ENCODE data around the gene GNB1.
A peak's percentile ranks its signal among the peaks of the same experiment; 100 is the strongest.

GNB1 gene

DNA sequence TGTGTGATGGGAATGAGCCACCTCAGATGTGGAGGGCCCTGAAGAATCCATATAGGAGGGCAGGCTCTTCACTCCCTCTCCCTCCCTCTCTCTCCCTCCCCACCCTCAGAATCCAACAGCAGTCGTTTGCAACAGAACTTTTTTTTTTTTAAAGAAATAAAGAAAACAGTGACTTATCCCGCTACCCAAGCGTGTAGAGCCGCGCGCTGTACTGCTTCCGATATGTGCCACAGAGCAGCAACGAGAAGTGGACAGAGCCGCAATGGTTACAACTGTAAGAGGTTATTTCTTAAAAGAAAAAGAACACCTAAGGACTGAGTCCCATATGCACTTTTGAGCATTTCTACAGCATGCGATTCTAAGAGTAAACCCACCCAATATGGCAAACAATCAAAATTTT lies 105.2 kb downstream of the GNB1 start:
- H3K9ac ChIP-seq (ENCODE audit: insufficient read length): no peak overlapping the region
- H3K4me3 ChIP-seq: no peak overlapping the region
- H3K36me3 ChIP-seq (ENCODE audit: insufficient read depth, low read length): peaks cover 60% of the 10 kb centered on the region
- TF ChIP-seq FOXP2 (optimal IDR thresholded peaks at IDR 0.05; ENCODE audit: control extremely low read depth, extremely low read length, insufficient read depth) (no peak), POLR2AphosphoS5 (IDR thresholded peaks at IDR 0.05; ENCODE audit: borderline replicate concordance, low read depth, low read length) (no peak)
- peak overlapping the region; percentile 48; the same call in 1 of the 2 replicates for H3K27ac ChIP-seq
- no peaks in the 10 kb centered on the region for H3K9me3 ChIP-seq (ENCODE audit: low read depth, low read length)
- no peak for DNase-seq (ENCODE audit: low read depth, low spot score)

DNA sequence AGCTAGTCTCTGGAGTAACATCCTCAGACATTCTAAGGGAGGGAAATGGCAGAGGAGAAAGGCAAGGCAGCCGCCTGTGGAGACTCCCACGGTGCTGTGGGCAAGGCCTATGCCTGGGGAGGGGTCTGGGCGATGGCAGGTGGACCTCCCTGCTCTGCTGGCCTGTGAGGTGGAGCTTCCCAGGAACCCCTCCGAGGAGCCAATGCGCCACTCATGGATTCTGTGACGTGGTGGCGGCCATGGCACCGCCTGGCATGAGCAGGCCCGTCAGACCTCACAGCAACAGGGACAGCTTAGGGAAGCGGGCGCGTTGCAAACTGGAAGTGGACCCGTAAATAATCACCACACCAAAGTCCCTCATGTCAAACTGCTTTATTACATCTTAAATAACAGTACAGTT lies 106.0 kb downstream of the GNB1 start:
- Histone ChIP-seq H3K36me3 (ENCODE audit: insufficient read depth, low read length) (peaks cover 53% of the 10 kb centered on the region), H3K4me3 (no peak overlapping the region), H3K9me3 (ENCODE audit: low read depth, low read length) (no peaks in the 10 kb centered on the region), H3K27ac (peak overlapping the region; percentile 68), H3K9ac (ENCODE audit: insufficient read length) (no peak overlapping the region)
- DNase-seq (ENCODE audit: low read depth, low spot score): no peak
- TF ChIP-seq EZH2 (IDR thresholded peaks at IDR 0.05) (no peak), FOXP2 (optimal IDR thresholded peaks at IDR 0.05; ENCODE audit: control extremely low read depth, extremely low read length, insufficient read depth) (no peak), POLR2AphosphoS5 (IDR thresholded peaks at IDR 0.05; ENCODE audit: borderline replicate concordance, low read depth, low read length) (no peak)

DNA sequence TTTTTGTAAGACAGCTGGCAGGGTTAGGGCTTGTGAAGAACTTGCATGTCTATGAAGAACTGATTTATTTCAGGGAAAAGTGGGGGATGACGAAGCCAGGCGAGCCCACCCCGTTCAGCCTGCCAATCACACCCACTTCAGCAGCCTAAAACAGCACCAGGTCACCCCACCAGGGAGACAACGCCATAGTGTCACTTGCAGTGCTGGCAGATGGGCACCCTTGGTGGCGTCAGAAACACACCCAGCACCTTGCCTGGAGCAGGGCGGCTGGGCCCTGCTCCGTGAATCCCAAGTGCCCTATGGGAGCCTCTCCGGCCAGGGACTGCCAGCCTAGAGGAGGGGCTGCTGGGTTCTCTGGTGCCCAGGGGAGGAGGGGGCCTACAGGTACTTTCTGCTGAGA lies 107.6 kb downstream of the GNB1 start:
- H3K27ac ChIP-seq: peak overlapping the region; percentile 42
- no peak overlapping the region for H3K9ac ChIP-seq (ENCODE audit: insufficient read length)
- no peak for TF ChIP-seq FOXP2 (optimal IDR thresholded peaks at IDR 0.05; ENCODE audit: control extremely low read depth, extremely low read length, insufficient read depth)
- no peak for TF ChIP-seq EZH2 (IDR thresholded peaks at IDR 0.05)
- no peak for TF ChIP-seq POLR2AphosphoS5 (IDR thresholded peaks at IDR 0.05; ENCODE audit: borderline replicate concordance, low read depth, low read length)
- DNase-seq (ENCODE audit: low read depth, low spot score): no peak
- peaks cover 37% of the 10 kb centered on the region for H3K36me3 ChIP-seq (ENCODE audit: insufficient read depth, low read length)
- no peak overlapping the region for H3K4me3 ChIP-seq
- H3K9me3 ChIP-seq (ENCODE audit: low read depth, low read length): no peaks in the 10 kb centered on the region

DNA sequence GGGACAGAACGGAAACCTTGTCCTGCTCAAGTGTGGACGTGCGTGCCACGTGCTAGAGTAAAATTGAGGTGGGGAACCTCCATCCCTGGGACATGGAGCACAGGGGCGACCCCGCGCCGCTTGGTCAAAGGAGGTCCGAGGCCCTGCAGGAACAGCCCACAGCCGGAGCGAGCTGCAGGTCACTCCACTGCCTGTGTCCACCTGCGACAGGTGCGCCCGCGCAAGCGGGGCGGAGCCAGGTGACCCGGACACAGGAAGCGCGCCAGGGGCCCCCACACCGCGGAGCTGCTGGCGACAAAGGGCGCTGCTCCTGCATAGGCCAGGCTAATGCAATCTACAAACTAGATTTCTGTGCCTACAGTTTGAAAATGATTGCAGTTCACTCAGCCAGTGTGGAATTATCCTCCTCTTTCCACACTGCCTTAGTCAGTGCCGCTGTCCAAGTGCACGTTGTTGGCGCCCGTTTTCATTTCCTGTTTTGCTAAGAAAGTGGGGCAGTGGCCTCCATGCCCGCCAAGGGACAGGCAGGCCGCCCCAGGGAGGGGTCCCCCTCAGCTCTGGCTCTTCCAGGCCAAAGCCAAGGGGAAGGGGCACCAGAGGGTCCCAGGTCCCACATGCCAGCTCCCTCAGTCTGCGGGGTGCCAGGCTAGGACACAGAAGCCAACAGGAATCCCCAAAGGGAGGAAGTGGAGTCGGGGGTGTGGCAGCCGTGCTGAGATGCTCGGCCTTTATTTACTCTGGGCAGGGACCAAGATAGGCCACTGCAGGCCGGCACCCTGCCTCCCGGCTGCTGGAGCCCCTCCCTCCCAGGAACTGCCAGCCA lies 108.3 kb downstream of the GNB1 start:
- Histone ChIP-seq H3K9ac (ENCODE audit: insufficient read length) (no peak overlapping the region), H3K27ac (peak overlapping the region; percentile 42), H3K9me3 (ENCODE audit: low read depth, low read length) (no peaks in the 10 kb centered on the region), H3K36me3 (ENCODE audit: insufficient read depth, low read length) (peaks cover 30% of the 10 kb centered on the region), H3K4me3 (no peak overlapping the region)
- TF ChIP-seq POLR2AphosphoS5 (IDR thresholded peaks at IDR 0.05; ENCODE audit: borderline replicate concordance, low read depth, low read length) (no peak; the same call in none of the 2 replicates), FOXP2 (optimal IDR thresholded peaks at IDR 0.05; ENCODE audit: control extremely low read depth, extremely low read length, insufficient read depth) (no peak), EZH2 (IDR thresholded peaks at IDR 0.05) (no peak)
- no peak for DNase-seq (ENCODE audit: low read depth, low spot score)

DNA sequence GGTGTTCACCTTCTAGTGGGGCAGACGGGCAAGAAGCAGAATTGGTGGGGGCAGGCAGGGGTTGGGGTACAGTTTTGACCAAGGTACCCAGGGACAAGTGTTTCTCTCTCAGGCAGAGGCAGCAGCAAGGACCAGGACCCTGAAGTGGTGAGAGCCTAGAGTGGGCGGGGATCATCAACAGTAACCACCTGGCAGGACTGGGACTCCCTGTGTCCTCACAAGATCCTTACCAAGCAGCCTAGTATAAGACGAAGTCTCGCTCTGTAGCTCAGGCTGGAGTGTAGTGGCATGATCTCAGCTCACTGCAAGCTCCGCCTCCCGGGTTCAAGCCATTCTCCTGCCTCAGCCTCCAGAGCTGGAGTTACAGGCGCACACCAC lies 109.4 kb downstream of the GNB1 start:
- Histone ChIP-seq H3K36me3 (ENCODE audit: insufficient read depth, low read length) (peaks cover 19% of the 10 kb centered on the region), H3K4me3 (no peak overlapping the region), H3K9me3 (ENCODE audit: low read depth, low read length) (no peaks in the 10 kb centered on the region), H3K9ac (ENCODE audit: insufficient read length) (no peak overlapping the region), H3K27ac (peak overlapping the region; percentile 93; the same call in 1 of the 2 replicates)
- TF ChIP-seq FOXP2 (optimal IDR thresholded peaks at IDR 0.05; ENCODE audit: control extremely low read depth, extremely low read length, insufficient read depth) (no peak), EZH2 (IDR thresholded peaks at IDR 0.05) (no peak), POLR2AphosphoS5 (IDR thresholded peaks at IDR 0.05; ENCODE audit: borderline replicate concordance, low read depth, low read length) (no peak)
- DNase-seq (ENCODE audit: low read depth, low spot score): no peak

DNA sequence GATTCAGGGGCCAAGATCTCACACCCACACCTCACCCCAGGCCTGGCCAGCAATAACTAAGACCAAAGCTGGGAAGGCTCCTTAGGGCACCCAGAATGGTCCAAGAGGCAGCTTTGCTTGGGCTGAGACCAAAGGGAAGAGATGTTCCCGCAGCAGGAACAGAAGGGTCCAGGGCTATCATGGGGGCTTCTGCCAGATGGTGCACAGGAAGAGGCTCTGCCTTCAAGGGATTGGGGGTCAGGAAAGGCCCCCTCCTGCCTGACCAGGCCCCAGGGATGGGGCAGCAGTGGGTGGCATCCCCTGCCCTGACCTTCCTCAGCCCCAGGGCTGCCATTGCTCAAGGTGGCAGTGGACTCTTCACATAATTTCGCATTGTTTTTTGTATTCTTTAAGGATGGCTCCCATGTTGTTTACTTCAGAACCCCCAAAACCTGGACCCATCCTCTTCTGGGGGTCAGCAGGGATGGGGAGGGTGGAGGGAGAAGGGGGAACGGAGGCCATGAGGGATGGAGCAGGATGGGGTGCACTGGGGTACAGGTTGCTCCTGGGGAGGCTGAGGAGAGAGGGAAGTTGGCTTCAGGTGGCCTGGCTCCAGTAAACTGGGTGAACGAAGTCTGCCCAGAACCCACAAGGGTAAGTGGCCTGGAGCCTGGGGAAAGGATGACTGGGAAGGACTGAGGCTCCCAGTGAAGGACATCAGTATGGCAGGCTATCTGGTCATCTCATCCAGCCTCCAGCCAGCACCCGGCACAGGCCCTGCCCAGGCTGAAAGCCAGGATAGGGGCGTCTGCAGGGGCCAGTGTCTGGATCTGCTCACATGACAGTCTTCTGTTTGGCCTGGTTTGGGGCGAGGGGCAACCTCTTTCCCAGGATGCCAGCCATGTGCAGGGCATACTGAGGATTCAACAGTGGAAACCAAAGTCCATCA lies 110.0 kb downstream of the GNB1 start:
- Histone ChIP-seq H3K27ac (peak overlapping the region; percentile 93), H3K4me3 (no peak overlapping the region), H3K36me3 (ENCODE audit: insufficient read depth, low read length) (peaks cover 12% of the 10 kb centered on the region), H3K9me3 (ENCODE audit: low read depth, low read length) (no peaks in the 10 kb centered on the region), H3K9ac (ENCODE audit: insufficient read length) (no peak overlapping the region)
- peak; percentile 5 for TF ChIP-seq POLR2AphosphoS5 (IDR thresholded peaks at IDR 0.05; ENCODE audit: borderline replicate concordance, low read depth, low read length)
- no peak for TF ChIP-seq EZH2 (IDR thresholded peaks at IDR 0.05)
- TF ChIP-seq FOXP2 (optimal IDR thresholded peaks at IDR 0.05; ENCODE audit: control extremely low read depth, extremely low read length, insufficient read depth): no peak
- DNase-seq (ENCODE audit: low read depth, low spot score): no peak

DNA sequence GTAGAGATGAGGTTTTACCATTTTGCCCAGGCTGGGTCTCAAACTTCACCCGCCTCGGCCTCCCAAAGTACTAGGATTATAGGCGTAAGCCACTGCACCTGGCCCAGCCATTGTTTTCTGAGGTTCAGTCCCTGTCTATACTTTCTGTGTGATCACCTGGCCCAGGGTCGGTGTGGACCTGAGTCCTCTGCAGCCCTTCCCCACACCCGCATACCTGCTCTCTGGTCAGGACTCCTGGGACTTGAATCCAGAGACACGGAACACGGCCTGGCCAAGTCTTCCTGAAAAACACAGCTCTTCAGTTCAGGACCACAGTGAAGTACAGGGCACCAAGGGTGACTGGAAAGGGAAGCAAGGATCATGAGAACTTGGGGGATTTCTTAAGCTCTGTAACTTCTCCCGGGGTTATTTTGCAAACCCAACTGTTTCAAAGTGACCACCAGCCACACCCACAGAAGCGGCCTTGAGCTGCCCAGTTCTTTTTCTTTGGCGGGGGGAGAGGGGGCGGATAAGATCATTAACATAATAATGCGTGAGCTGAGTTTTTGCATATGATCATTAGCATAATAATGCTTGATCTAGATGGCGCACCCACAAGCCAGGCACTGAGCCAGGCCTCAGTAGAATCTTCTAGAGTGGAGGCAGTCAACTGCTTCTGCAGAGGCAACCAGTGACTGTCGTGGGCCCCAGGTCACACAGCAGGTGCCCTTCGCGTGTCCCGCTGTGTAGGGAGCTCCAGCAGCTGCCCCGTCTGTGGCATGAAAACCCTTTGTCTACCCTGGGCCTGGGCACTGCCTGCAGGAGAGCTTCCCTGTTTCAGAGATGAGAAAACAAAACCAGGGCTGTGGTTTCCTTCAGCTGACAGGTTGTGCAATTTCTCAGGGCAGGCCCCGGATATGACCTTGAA lies 110.9 kb downstream of the GNB1 start:
- DNase-seq (ENCODE audit: low read depth, low spot score): peak; percentile 66
- no peak overlapping the region for H3K9ac ChIP-seq (ENCODE audit: insufficient read length)
- peak overlapping the region; percentile 76 for H3K4me3 ChIP-seq
- H3K27ac ChIP-seq: peak overlapping the region; percentile 93
- no peak for TF ChIP-seq EZH2 (IDR thresholded peaks at IDR 0.05)
- no peak for TF ChIP-seq FOXP2 (optimal IDR thresholded peaks at IDR 0.05; ENCODE audit: control extremely low read depth, extremely low read length, insufficient read depth)
- TF ChIP-seq POLR2AphosphoS5 (IDR thresholded peaks at IDR 0.05; ENCODE audit: borderline replicate concordance, low read depth, low read length): peak; percentile 36
- H3K36me3 ChIP-seq (ENCODE audit: insufficient read depth, low read length): peaks cover 11% of the 10 kb centered on the region; the same call in 1 of the 2 replicates
- no peaks in the 10 kb centered on the region for H3K9me3 ChIP-seq (ENCODE audit: low read depth, low read length)
